Transverse colon (tissue), 4 donors: ENCODE results near the gene SPATA16. TPM values are rescaled to one million over a fixed set of nuclear protein-coding genes. Genes with fewer than 3 reads are reported as not detected.

Experiments used
- DNase-seq: peaks from one replicate; pipeline ENCODE4 v3.0.0-alpha.2; 2019
- H3K27ac ChIP-seq, 4 donors: fragments of 200-600 bp; sonication (generic); 2 replicates each; pipeline ENCODE4 v1.5.1; 2016 to 2018; ENCODE audit warnings: inconsistent platforms in 4 of 4
- H3K27me3 ChIP-seq: fragments of 200-600 bp; sonication (generic); 2 replicates; pipeline ENCODE4 v1.5.1; 2017; ENCODE audit warnings: inconsistent platforms
- H3K36me3 ChIP-seq, 4 donors: fragments of 200-600 bp; sonication (generic); 2 replicates each; pipeline ENCODE4 v1.5.1; 2017 to 2019; ENCODE audit warnings: inconsistent platforms in 4 of 4
- H3K4me1 ChIP-seq, 4 donors: fragments of 200-600 bp; sonication (generic); 2 replicates each; pipeline ENCODE4 v1.5.1; 2017 to 2020; ENCODE audit warnings: inconsistent platforms in 4 of 4
- H3K4me3 ChIP-seq, 4 donors: fragments of 200-600 bp; sonication (generic); 1 replicate in 1 of 4; 2 replicates in 3 of 4; pipeline versions ENCODE4 v1.5.1 to v1.6.1; 2017 to 2019; ENCODE audit warnings: inconsistent platforms in 4 of 4
- H3K9me3 ChIP-seq, 2 donors: fragments of 200-600 bp; sonication (generic); 2 replicates each; pipeline ENCODE4 v1.5.1; 2017 to 2019; ENCODE audit warnings: inconsistent platforms in 2 of 2
- EP300 ChIP-seq: sonication (generic); formaldehyde crosslinking; IDR thresholded peaks from one replicate; pipeline ENCODE4 v1.6.1; 2017; ENCODE audit warnings: antibody characterized with exemption, low read depth
- POLR2A ChIP-seq: fragments of 450-650 bp; IDR thresholded peaks from one replicate; pipeline ENCODE4 v1.6.1; 2016; ENCODE audit warnings: antibody characterized with exemption, mild to moderate bottlenecking, moderate library complexity
- POLR2AphosphoS5 ChIP-seq, 3 donors: sonication (generic); formaldehyde crosslinking; IDR thresholded peaks; one replicate each; pipeline ENCODE4 v1.6.1; 2016; ENCODE audit warnings: antibody characterized with exemption in 3 of 3
- WGBS, 2 donors: methylation state at CpG; one replicate each; pipeline ENCODE4 v1.1.5; 2018; ENCODE audit warnings: low coverage in 1 of 2; 5-methylcytosine and 5-hydroxymethylcytosine counted together
- in situ Hi-C, 4 donors: fragments of 200-750 bp; cut with MboI; loops; one replicate each; pipeline versions ENCODE4 v1.15.0 to v1.15.1; 2017; ENCODE audit warnings: low sequenced_read_pairs in 3 of 4, low pct_ligation_motif_present in 1 of 4, low pct_unique_long_range_greater_than_20kb in 1 of 4
- intact Hi-C: fragments of 100-400 bp; cut with DNase I; formaldehyde crosslinking; loops from one replicate; pipeline ENCODE4 v1.15.1; 2023; ENCODE audit warnings: low total_unique reads
- total RNA-seq, 4 donors: library from RNA; depleted of rRNA; stranded (reverse); fragments of >200 nt; gene quantifications; one replicate each; pipeline ENCODE4 v1.1.0, GENCODE V29; 2016
- TF ChIP-seq, protein P1 (sequence below), 5 experiments: fragments of 200-600 bp in 3 of 5; fragments of 450-650 bp in 2 of 5; sonication (generic) in 3 of 5; IDR thresholded peaks; 1 replicate in 2 of 5; 2 replicates in 3 of 5; pipeline ENCODE4 v1.5.1; 2016 to 2017; ENCODE audit warnings: antibody characterized with exemption in 5 of 5, inconsistent platforms in 3 of 5, mild to moderate bottlenecking in 2 of 5, moderate library complexity in 1 of 5

The SPATA16 gene
- total RNA-seq, 4 donors from 2014 or later = not detected

DNA sequence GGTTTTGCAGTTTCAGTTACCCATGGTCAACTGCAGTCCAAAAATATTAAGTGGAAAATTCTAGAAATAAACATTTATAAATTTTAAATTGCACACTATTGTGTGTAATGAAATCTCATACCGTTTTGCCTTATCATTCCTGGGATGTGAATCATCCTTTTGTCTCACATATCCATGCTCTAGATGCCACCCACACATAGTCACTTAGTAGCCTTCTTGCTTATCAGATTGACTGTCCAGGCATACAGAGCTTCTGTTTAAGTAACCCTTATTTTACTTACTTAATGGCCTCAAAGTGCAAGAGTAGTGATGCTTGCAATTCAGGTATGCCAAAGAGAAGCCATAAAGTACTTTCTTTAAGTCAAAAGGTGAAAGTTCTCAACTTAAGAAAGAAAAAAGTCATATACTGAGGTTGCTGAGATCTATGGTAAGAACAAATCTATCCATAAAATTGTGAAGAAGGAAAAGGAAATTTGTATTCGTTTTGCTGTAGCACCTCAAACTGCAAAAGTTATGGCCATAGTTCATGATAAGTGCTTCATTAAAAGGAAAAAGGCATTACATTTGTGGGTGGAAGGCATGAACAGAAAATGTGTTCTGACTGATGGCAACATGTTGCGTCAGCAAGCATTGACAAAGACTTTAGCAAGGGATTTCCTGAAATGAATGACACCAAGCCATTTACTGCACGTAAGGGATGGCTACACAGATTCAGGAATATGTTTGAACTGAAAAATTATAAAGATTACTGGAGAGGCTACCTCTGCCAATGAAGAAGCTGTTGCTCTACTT, 43.8 kb downstream of the SPATA16 start:
- no peaks in the 10 kb centered on the region for H3K36me3 ChIP-seq
- WGBS, 2 donors = 64 to 66% methylated on average over 4 of the region's 4 CpGs
- H3K27me3 ChIP-seq = no peaks in the 10 kb centered on the region
- no peak overlapping the region for H3K4me3 ChIP-seq
- TF ChIP-seq, protein P1, sequence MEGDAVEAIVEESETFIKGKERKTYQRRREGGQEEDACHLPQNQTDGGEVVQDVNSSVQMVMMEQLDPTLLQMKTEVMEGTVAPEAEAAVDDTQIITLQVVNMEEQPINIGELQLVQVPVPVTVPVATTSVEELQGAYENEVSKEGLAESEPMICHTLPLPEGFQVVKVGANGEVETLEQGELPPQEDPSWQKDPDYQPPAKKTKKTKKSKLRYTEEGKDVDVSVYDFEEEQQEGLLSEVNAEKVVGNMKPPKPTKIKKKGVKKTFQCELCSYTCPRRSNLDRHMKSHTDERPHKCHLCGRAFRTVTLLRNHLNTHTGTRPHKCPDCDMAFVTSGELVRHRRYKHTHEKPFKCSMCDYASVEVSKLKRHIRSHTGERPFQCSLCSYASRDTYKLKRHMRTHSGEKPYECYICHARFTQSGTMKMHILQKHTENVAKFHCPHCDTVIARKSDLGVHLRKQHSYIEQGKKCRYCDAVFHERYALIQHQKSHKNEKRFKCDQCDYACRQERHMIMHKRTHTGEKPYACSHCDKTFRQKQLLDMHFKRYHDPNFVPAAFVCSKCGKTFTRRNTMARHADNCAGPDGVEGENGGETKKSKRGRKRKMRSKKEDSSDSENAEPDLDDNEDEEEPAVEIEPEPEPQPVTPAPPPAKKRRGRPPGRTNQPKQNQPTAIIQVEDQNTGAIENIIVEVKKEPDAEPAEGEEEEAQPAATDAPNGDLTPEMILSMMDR (IDR thresholded peaks at IDR 0.05) = no peak
- TF ChIP-seq POLR2A (no peak), POLR2AphosphoS5 (IDR thresholded peaks at IDR 0.05) (no peak), EP300 (no peak)
- intact Hi-C loops = no loop called here
- no peak for DNase-seq
- in situ Hi-C loops = no loop called here
- H3K27ac ChIP-seq = no peak overlapping the region
- no peaks in the 10 kb centered on the region for H3K9me3 ChIP-seq
- no peaks in the 10 kb centered on the region for H3K4me1 ChIP-seq

DNA sequence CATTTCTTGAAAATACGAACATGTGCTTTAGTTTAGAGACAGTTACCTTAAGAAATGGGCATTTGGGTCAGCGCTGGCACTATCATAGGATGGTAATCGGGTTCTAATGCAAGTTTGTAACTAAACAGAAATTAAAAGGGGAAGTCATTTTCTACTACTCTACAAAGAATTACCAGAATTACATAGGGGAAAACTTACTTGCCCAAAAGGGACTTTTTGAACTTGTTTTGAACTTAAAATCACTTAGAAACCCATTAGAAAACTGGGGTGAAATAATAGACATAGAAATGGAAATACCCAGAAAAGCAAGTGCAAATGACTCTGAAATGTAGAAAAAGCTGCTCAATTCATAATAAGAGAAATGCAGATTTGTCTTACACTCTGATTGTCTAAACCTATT, 44.9 kb downstream of the SPATA16 start:
- Histone ChIP-seq H3K9me3 (no peaks in the 10 kb centered on the region), H3K27me3 (no peaks in the 10 kb centered on the region), H3K4me3 (no peak overlapping the region), H3K36me3 (no peaks in the 10 kb centered on the region), H3K27ac (no peak overlapping the region), H3K4me1 (no peaks in the 10 kb centered on the region)
- intact Hi-C loops = no loop called here
- DNase-seq = no peak
- WGBS, 2 donors = 76 to 84% methylated on average over 3 of the region's 3 CpGs
- in situ Hi-C loops = no loop called here
- no peak for TF ChIP-seq POLR2AphosphoS5 (IDR thresholded peaks at IDR 0.05)
- no peak for TF ChIP-seq POLR2A
- no peak for TF ChIP-seq EP300
- TF ChIP-seq, protein P1 (IDR thresholded peaks at IDR 0.05) = no peak

DNA sequence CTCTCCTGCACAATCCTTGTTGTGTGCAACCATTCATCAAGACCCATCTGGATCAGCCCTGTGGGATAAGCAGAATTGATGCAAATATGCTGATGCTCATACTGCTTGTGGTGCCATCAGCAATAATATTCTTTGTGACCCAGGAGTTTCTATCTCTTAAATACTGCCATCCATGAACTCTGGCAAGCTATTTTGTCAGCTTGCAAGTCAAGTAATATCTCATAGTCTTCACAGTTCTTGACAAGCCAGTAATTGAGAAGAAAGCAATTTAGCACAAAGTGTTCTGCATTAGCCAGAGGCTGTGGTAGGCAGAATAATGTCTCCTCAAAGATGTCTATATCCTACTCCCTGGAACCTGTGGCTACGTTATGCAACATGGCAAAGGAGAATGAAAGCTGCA, 49.0 kb downstream of the SPATA16 start:
- H3K4me3 ChIP-seq = no peak overlapping the region
- in situ Hi-C loops = no loop called here
- no peaks in the 10 kb centered on the region for H3K36me3 ChIP-seq
- no peak for DNase-seq
- WGBS, 2 donors = 56 to 77% methylated on average over 1 of the region's 1 CpG
- no peak overlapping the region for H3K27ac ChIP-seq
- no peaks in the 10 kb centered on the region for H3K9me3 ChIP-seq
- H3K4me1 ChIP-seq = no peaks in the 10 kb centered on the region
- TF ChIP-seq POLR2A (no peak), POLR2AphosphoS5 (IDR thresholded peaks at IDR 0.05) (no peak), EP300 (no peak)
- TF ChIP-seq, protein P1 (IDR thresholded peaks at IDR 0.05) = no peak
- H3K27me3 ChIP-seq = no peaks in the 10 kb centered on the region
- intact Hi-C loops = no loop called here

DNA sequence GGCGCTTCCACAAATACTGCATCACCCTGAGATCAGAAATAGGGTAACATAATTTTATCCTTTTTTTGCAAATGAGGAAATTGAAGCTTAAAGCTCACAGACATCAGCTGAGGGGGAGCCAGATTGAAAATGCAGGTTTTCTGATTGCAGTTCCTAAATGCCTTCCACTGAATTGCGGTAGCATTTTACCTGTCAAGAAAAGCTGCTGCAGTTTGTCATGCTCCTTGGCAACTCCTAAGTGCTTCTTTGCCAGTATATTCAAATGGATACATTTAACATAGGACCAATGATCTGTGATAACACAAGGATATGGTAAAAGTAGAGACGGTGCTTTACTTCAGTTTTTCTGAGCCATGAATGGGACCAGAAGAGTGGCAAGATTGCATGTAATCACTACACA, 50.5 kb downstream of the SPATA16 start:
- no peak overlapping the region for H3K4me3 ChIP-seq
- no peaks in the 10 kb centered on the region for H3K27me3 ChIP-seq
- TF ChIP-seq POLR2AphosphoS5 (IDR thresholded peaks at IDR 0.05) (no peak), POLR2A (no peak), EP300 (no peak)
- TF ChIP-seq, protein P1 (IDR thresholded peaks at IDR 0.05) = no peak
- no peaks in the 10 kb centered on the region for H3K9me3 ChIP-seq
- in situ Hi-C loops = no loop called here
- no peak for DNase-seq
- H3K4me1 ChIP-seq = no peaks in the 10 kb centered on the region
- no peak overlapping the region for H3K27ac ChIP-seq
- WGBS, 2 donors = 74 to 88% methylated on average over 3 of the region's 3 CpGs
- H3K36me3 ChIP-seq = no peaks in the 10 kb centered on the region
- intact Hi-C loops = no loop called here
